GM12878 (cell line): ENCODE data around the gene ADSS1. TPM values are rescaled to one million over a fixed set of nuclear protein-coding genes. Genes with fewer than 3 reads are reported as not detected.

Source experiments
- ATAC-seq: fragments of 200-7000 bp; cut with Tn5 transposase; 3 replicates; pipeline ENCODE4 v1.9.1; 2020; ENCODE audit warnings: mild to moderate bottlenecking, moderate library complexity
- BruUV-seq: library from RNA; stranded (reverse); fragments of 400-500 nt; replicated peaks from 2 replicates; lab custom pipeline; 2021; lab: Mats Ljungman, UMichigan
- CTCF ChIA-PET: fragments of 300-600 bp; sonication (Branson Sonifier 250); formaldehyde crosslinking; extraction: SDS; loops from one replicate; lab custom pipeline; 2021; ENCODE audit warnings: inconsistent platforms; lab: Yijun Ruan, JAX
- POLR2A ChIA-PET: fragments of 350-600 bp; formaldehyde crosslinking; extraction: SDS; loops from one replicate; lab custom pipeline; 2021; ENCODE audit warnings: inconsistent platforms; lab: Charles Lee
- RAD21 ChIA-PET: fragments of 300-600 bp; sonication (Branson Sonifier 250); formaldehyde crosslinking; loops from one replicate; lab custom pipeline; 2023; ENCODE audit warnings: antibody characterized with exemption; ENCODE audit not compliant: unreplicated experiment; lab: Charles Lee
- SMC1A ChIA-PET: fragments of 300-600 bp; sonication (Branson Sonifier 250); formaldehyde crosslinking; loops from one replicate; lab custom pipeline; 2023; ENCODE audit not compliant: unreplicated experiment, uncharacterized antibody; lab: Charles Lee
- DNase-seq: peaks from one replicate; pipeline ENCODE4 v3.0.0-alpha.2; 2011; ENCODE audit warnings: low read depth, low spot score
- FAIRE-seq: peaks from 3 replicates; lab custom pipeline; 2011; peaks lifted over from hg19 to GRCh38; lab: Jason Lieb, UNC
- H2AFZ ChIP-seq: 2 replicates; pipeline ENCODE4 v1.6.0; 2011; ENCODE audit warnings: low read depth, low read length, control low read depth; ENCODE audit not compliant: control insufficient read depth
- H3K27ac ChIP-seq: 2 replicates; pipeline ENCODE4 v1.5.1; 2011; ENCODE audit warnings: control low read depth; ENCODE audit not compliant: control insufficient read depth, insufficient read depth
- H3K27me3 ChIP-seq, 2 experiments: replicated peaks in 1 of 2; 2 replicates each; pipeline versions ENCODE4 v1.6.0 to v1.6.1; 2011; ENCODE audit warnings: low read length in 1 of 2; ENCODE audit not compliant: control insufficient read depth in 2 of 2, insufficient read depth in 2 of 2
- H3K36me3 ChIP-seq, 2 experiments: 2 replicates each; pipeline ENCODE4 v1.5.1; 2011; ENCODE audit warnings: low read length in 1 of 2; ENCODE audit not compliant: control insufficient read depth in 2 of 2, insufficient read depth in 2 of 2
- H3K4me1 ChIP-seq: 2 replicates; pipeline ENCODE4 v1.6.1; 2011; ENCODE audit warnings: mild to moderate bottlenecking, low read length, moderate library complexity, mixed read lengths; ENCODE audit not compliant: control insufficient read depth, insufficient read depth
- H3K4me2 ChIP-seq: 2 replicates; pipeline ENCODE4 v1.6.0; 2011; ENCODE audit warnings: control low read depth; ENCODE audit not compliant: control insufficient read depth, insufficient read depth
- H3K4me3 ChIP-seq: fragments of 200-600 bp; sonication (generic); 2 replicates; pipeline ENCODE4 v1.5.1; 2016
- H3K79me2 ChIP-seq: 2 replicates; pipeline ENCODE4 v1.6.0; 2011; ENCODE audit warnings: low read length; ENCODE audit not compliant: control insufficient read depth, insufficient read depth
- H3K9ac ChIP-seq: 2 replicates; pipeline ENCODE4 v1.8.0; 2011; ENCODE audit warnings: low read length, control low read depth, mixed read lengths; ENCODE audit not compliant: control insufficient read depth, insufficient read depth
- H3K9me3 ChIP-seq: replicated peaks from 3 replicates; pipeline ENCODE4 v1.5.1; 2011; ENCODE audit warnings: mild to moderate bottlenecking, low read length; ENCODE audit not compliant: control insufficient read depth, insufficient read depth
- H4K20me1 ChIP-seq: 2 replicates; pipeline ENCODE4 v1.6.0; 2011; ENCODE audit not compliant: control insufficient read depth, insufficient read depth
- BACH1 ChIP-seq: fragments of 450-650 bp; IDR thresholded peaks from 2 replicates; pipeline ENCODE4 v1.6.1; 2017; ENCODE audit warnings: mild to moderate bottlenecking, borderline replicate concordance
- BRCA1 ChIP-seq: IDR thresholded peaks from 2 replicates; pipeline ENCODE4 v1.6.1; 2011; ENCODE audit warnings: low read depth, low read length, improper control_type of control experiment
- CEBPB ChIP-seq, 2 experiments: fragments of 150-350 bp in 1 of 2; IDR thresholded peaks; 2 replicates each; pipeline ENCODE4 v1.6.1; 2012 to 2014; ENCODE audit warnings: low read depth in 2 of 2, low read length in 2 of 2, borderline replicate concordance in 1 of 2, inconsistent platforms in 1 of 2
- IKZF2 ChIP-seq, 2 experiments: fragments of 450-650 bp; IDR thresholded peaks; 2 replicates each; pipeline ENCODE4 v1.6.1; 2017; ENCODE audit warnings: mild to moderate bottlenecking in 2 of 2, moderate library complexity in 2 of 2
- NKRF ChIP-seq: fragments of 450-650 bp; conservative IDR thresholded peaks from 2 replicates; pipeline ENCODE4 v1.6.1; 2017; ENCODE audit warnings: mild to moderate bottlenecking, moderate library complexity
- POLR2AphosphoS2 ChIP-seq: IDR thresholded peaks from 2 replicates; pipeline ENCODE4 v1.6.1; 2011; ENCODE audit warnings: low read depth, mild to moderate bottlenecking, low read length, improper control_type of control experiment, moderate library complexity
- RELA ChIP-seq: fragments of 450-650 bp; IDR thresholded peaks from 2 replicates; pipeline ENCODE4 v1.8.0; 2014; ENCODE audit warnings: borderline replicate concordance; ENCODE audit not compliant: partially characterized antibody
- SIX5 ChIP-seq: IDR thresholded peaks from 2 replicates; pipeline ENCODE4 v1.6.1; 2011; ENCODE audit warnings: mild to moderate bottlenecking, low read depth, low read length, moderate library complexity; ENCODE audit not compliant: severe bottlenecking
- TCF7 ChIP-seq: IDR thresholded peaks from 2 replicates; pipeline ENCODE4 v1.6.1; 2014; ENCODE audit warnings: antibody characterized with exemption, borderline replicate concordance
- YBX1 ChIP-seq: fragments of 450-650 bp; IDR thresholded peaks from 2 replicates; pipeline ENCODE4 v1.6.1; 2016; ENCODE audit warnings: antibody characterized with exemption
- whole genome bisulfite sequencing: methylation state at CpG from one replicate; pipeline ENCODE4 v1.1.6; 2016; ENCODE audit warnings: low lambda C conversion rate; ENCODE audit not compliant: insufficient replicate concordance, insufficient coverage; ENCODE audit errors: missing lambda C conversion rate; 5-methylcytosine and 5-hydroxymethylcytosine counted together
- in situ Hi-C: fragments of 300-500 bp; cut with MboI; formaldehyde crosslinking; loops from 9 replicates; pipeline ENCODE4 v1.14.3; 2018; ENCODE audit warnings: mixed read lengths
- intact Hi-C: fragments of 100-400 bp; cut with micrococcal nuclease; formaldehyde crosslinking; loops from one replicate; pipeline ENCODE4 v1.14.2; 2022; ENCODE audit not compliant: unreplicated experiment
- polyA plus RNA-seq, 11 experiments: library from polyadenylated mRNA; depleted of rRNA in 4 of 11; unstranded in 6 of 11; stranded (reverse) in 5 of 11; fragments of >200 nt; fragmentation: Nextera tagmentation in 4 of 11; fragmentation: Illumina TruSeq in 1 of 11; extraction: Ambion mirVana in 4 of 11; extraction: Trizol in 1 of 11; gene quantifications; 1 replicate in 1 of 11; 2 replicates in 10 of 11; pipeline versions ENCODE4 v1.2.1 to v1.2.3, GENCODE V29; 2011 to 2016; ENCODE audit warnings: inconsistent platforms in 2 of 11, missing spikeins in 2 of 11, low read depth in 1 of 11
- total RNA-seq, 4 experiments: library from RNA; depleted of rRNA in 3 of 4; stranded (reverse); fragments of >200 nt in 3 of 4; fragmentation: Illumina TruSeq in 1 of 4; extraction: Trizol in 1 of 4; gene quantifications; 2 replicates each; pipeline versions ENCODE4 v1.2.1 to v1.2.3, GENCODE V29; 2013 to 2021
- TF ChIP-seq, protein P1 (sequence below): fragments of 450-650 bp; formaldehyde crosslinking; IDR thresholded peaks from 2 replicates; pipeline ENCODE4 v1.4.0; 2022; ENCODE audit warnings: mild to moderate bottlenecking, moderate library complexity
- TF ChIP-seq, protein P2 (sequence below): fragments of 150-350 bp; IDR thresholded peaks from 2 replicates; pipeline ENCODE4 v1.6.1; 2014; ENCODE audit warnings: mild to moderate bottlenecking, low read depth, low read length
- TF ChIP-seq, protein P3 (sequence below): IDR thresholded peaks from 2 replicates; pipeline ENCODE4 v1.6.1; 2011; ENCODE audit warnings: borderline replicate concordance, low read depth, mild to moderate bottlenecking, moderate library complexity, mixed read lengths, low read length; ENCODE audit not compliant: insufficient read depth; ENCODE audit errors: extremely low read length

The ADSS1 gene
- total and polyA plus RNA-seq, 10 of the 15 experiments (the other 5 are each of a cell fraction or from before 2014, with no cell fraction given): 0.11 to 0.45 (median 0.28) TPM; not detected in 5

- no peak for DNase-seq
- intact Hi-C loops: loop anchor here (1.0 kb wide), 1 partner anchor 58 kb away; no protein-coding TSS in a partner anchor
- no peak; the same call in 1 of the 3 replicates for ATAC-seq
- no peak for TF ChIP-seq TCF7
- no peak for TF ChIP-seq RELA
- no peak for TF ChIP-seq POLR2AphosphoS2
- TF ChIP-seq, protein P1, sequence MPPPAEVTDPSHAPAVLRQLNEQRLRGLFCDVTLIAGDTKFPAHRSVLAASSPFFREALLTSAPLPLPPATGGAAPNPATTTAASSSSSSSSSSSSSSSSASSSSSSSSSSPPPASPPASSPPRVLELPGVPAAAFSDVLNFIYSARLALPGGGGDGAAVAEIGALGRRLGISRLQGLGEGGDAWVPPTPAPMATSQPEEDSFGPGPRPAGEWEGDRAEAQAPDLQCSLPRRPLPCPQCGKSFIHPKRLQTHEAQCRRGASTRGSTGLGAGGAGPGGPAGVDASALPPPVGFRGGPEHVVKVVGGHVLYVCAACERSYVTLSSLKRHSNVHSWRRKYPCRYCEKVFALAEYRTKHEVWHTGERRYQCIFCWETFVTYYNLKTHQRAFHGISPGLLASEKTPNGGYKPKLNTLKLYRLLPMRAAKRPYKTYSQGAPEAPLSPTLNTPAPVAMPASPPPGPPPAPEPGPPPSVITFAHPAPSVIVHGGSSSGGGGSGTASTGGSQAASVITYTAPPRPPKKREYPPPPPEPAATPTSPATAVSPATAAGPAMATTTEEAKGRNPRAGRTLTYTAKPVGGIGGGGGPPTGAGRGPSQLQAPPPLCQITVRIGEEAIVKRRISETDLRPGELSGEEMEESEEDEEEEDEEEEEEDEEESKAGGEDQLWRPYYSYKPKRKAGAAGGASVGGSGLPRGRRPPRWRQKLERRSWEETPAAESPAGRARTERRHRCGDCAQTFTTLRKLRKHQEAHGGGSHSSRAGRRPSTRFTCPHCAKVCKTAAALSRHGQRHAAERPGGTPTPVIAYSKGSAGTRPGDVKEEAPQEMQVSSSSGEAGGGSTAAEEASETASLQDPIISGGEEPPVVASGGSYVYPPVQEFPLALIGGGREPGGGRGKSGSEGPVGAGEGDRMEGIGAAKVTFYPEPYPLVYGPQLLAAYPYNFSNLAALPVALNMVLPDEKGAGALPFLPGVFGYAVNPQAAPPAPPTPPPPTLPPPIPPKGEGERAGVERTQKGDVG (CRISPR knock-in tag): no peak
- TF ChIP-seq, protein P2, sequence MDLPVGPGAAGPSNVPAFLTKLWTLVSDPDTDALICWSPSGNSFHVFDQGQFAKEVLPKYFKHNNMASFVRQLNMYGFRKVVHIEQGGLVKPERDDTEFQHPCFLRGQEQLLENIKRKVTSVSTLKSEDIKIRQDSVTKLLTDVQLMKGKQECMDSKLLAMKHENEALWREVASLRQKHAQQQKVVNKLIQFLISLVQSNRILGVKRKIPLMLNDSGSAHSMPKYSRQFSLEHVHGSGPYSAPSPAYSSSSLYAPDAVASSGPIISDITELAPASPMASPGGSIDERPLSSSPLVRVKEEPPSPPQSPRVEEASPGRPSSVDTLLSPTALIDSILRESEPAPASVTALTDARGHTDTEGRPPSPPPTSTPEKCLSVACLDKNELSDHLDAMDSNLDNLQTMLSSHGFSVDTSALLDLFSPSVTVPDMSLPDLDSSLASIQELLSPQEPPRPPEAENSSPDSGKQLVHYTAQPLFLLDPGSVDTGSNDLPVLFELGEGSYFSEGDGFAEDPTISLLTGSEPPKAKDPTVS: no peak
- TF ChIP-seq, protein P3, sequence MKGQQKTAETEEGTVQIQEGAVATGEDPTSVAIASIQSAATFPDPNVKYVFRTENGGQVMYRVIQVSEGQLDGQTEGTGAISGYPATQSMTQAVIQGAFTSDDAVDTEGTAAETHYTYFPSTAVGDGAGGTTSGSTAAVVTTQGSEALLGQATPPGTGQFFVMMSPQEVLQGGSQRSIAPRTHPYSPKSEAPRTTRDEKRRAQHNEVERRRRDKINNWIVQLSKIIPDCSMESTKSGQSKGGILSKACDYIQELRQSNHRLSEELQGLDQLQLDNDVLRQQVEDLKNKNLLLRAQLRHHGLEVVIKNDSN: no peak
- no peak for TF ChIP-seq YBX1
- TF ChIP-seq IKZF2 (IDR thresholded peaks at IDR 0.05): no peak
- TF ChIP-seq BRCA1: no peak
- TF ChIP-seq NKRF: no peak
- no peak for TF ChIP-seq BACH1
- TF ChIP-seq SIX5: no peak
- no peak for TF ChIP-seq CEBPB (IDR thresholded peaks at IDR 0.05; ENCODE audit: borderline replicate concordance in 1 of 2, low read depth in 2 of 2, low read length in 2 of 2)
These were observed 16.1 kb upstream of the ADSS1 start for GRCh38 chr14:104707608-104708595.

More at GRCh38 chr14:104707608-104708595, 16.1 kb upstream of the ADSS1 start:
- Histone ChIP-seq H3K9me3 (no peaks in the 10 kb centered on the region), H3K4me3 (no peak overlapping the region), H3K27me3 (no peaks in the 10 kb centered on the region), H3K36me3 (peaks cover 0 to 3% of the 10 kb centered on the region in 2 experiments; a peak in 3 of 4 replicates), H3K4me1 (no peaks in the 10 kb centered on the region), H3K9ac (no peak overlapping the region), H3K4me2 (no peak overlapping the region), H2AFZ (no peak overlapping the region), H3K79me2 (no peaks in the 10 kb centered on the region), H3K27ac (no peak overlapping the region), H4K20me1 (no peaks in the 10 kb centered on the region)
- CTCF ChIA-PET: interaction anchor here (0.8 to 3.1 kb wide), 9 partner anchors 11 to 64 kb away, joined by 3 to 15 read pairs (median 4); partner anchors contain the start of gene SIVA1
- RAD21 ChIA-PET: interaction anchor here (1.7 kb wide), 1 partner anchor 56 kb away, joined by 7 read pairs; no protein-coding TSS in a partner anchor
- WGBS: 43% methylated on average over 33 of the region's 34 CpGs
- POLR2A ChIA-PET: no interaction called here
- BruUV-seq: no TSS peak
- in situ Hi-C loops: no loop called here
- SMC1A ChIA-PET: interaction anchor here (1.1 kb wide), 1 partner anchor 38 kb away, joined by 3 read pairs; no protein-coding TSS in a partner anchor
- no peak for FAIRE-seq
